ENCODE results near the gene GJA4.
"Not testable (repeated sequence)": the region's sequence is repeated elsewhere in the genome, so short reads cannot be mapped to it uniquely, and the experiment has no call there.

Gene GJA4

GRCh38 chr1:34770891-34771504 lies 21.8 kb upstream of the GJA4 start:
- no peak for DNase-seq

DNA sequence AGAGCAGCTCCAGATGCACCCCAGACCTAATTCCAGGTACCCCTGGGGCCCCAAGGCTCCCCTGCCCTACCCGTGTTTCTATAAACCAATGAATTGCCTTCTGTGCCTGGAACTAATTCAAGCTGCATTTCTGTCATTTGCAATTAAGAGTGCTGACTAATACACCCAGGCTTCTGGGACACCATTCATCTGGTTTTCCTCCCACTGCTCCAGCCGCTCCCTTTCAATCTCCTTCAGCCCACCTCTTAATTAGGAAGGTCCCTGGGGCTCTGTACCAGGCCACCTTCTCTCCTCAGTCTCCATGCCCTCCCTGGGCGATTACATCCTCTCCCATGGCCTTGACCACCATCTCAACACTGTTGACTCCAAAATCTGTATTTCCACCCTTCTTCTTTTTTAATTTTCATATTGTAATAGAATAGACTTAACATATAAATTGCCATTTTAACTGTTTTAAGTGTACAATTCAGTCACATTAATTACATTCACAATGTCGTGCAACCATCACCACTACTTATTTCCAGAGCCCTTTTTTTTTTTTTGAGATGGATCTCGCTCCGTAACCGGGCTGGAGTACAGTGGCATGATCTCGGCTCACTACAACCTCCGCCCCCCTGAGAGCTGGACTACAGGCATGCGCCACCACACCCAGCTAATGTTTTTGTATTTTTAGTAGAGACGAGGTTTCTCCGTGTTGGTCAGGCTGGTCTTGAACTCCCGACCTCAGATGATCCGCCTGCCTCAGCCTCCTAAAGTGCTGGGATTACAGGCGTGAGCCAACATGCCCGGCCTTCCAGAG lies 21.0 kb upstream of the GJA4 start:
- no peak for DNase-seq

GRCh38 chr1:34773114-34773513 lies 19.7 kb upstream of the GJA4 start:
- DNase-seq = not testable (repeated sequence)

DNA sequence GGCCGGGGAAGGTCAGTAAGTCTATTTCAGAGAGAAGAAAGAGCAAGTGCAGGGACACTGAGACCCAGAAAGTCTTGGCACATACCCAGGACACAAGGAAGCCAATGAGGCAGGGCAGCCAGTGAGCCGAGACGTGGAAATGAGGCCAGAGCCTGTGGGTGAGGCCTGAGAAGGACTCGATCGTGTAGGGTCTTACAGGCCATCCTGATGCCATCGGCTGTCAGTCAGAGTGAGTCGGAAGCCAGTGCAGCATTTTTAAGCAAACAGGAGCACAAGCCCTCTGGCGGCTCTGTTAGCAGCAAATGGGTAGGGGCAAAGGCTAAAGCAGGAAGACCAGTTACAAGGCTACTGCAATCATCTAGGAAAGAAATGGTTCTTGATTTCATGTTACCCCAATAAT lies 17.8 kb upstream of the GJA4 start:
- DNase-seq = no peak

DNA sequence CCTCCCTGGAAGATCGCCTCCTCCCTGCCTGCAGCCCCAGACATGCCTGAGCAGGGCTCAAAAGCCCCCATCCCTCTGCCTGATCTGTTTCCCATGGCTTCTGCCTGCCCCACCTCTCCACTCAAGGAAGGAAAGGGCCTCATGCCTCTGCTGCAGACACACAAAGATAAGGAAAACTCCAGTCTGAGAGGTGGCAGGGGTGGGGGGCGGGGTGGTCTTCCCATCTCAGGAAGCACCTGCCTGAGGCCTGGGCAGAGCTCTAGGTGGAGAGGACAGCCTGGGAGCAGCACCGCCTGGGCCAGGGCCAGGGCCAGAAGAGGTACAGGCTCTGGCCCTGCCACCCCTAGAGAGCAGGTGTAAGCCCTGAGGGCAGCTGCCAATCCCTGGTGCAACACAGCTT lies 15.9 kb upstream of the GJA4 start:
- DNase-seq = no peak

GRCh38 chr1:34777519-34778321 lies 15.1 kb upstream of the GJA4 start:
- no peak for DNase-seq

GRCh38 chr1:34778381-34778780 lies 14.4 kb upstream of the GJA4 start:
- DNase-seq = no peak

- DNase-seq = no peak
These were observed 13.8 kb upstream of the GJA4 start for GRCh38 chr1:34779005-34779404.

DNA sequence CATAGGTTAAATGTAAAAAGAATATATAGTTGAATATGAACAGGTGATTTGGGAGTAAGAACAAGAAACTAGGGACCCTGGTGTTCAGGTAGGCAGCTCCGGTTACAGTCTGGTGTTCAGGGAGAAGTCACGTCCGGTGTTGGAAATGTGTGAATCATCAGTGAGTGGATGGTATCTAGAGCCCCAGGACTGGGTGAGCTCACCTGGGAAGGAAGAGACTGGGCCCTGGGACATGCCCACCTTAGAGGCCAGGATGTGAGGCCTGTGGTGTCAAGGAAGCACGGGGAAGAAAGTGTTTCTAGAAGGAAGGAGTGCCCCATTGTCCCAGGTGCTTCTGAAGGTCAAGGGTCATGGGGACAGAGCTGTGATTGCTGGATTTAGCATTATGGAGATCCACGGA lies 13.3 kb upstream of the GJA4 start:
- no peak for DNase-seq

GRCh38 chr1:34779962-34780361 lies 12.8 kb upstream of the GJA4 start:
- DNase-seq = no peak

DNA sequence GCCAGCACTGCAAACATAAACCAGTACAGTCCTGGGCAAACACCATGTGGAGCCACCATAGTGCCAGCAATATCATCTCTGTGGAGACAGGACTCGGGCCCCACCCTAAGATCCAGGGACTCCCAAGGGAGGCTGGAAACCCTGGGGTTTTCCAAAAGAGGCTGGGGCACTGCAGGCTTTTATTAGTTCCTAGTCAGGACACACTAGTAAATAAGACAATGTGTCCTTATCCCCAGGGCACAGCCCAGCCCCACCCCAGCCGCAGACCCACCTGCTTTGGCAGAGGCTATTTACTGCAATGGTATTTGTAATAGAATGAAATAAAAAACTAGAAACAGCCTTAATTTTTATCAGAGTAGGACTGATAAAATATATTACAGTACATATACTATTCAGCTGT lies 12.3 kb upstream of the GJA4 start:
- no peak for DNase-seq

GRCh38 chr1:34781071-34781843 lies 11.5 kb upstream of the GJA4 start, which contains the start of gene GJB3:
TSS of gene GJB3 (plus strand) at chr1:34781214. CDS start at chr1:34784763, 3,549 bp downstream.
- no peak for DNase-seq

GRCh38 chr1:34781844-34782391 lies 10.9 kb upstream of the GJA4 start:
- DNase-seq = no peak

DNA sequence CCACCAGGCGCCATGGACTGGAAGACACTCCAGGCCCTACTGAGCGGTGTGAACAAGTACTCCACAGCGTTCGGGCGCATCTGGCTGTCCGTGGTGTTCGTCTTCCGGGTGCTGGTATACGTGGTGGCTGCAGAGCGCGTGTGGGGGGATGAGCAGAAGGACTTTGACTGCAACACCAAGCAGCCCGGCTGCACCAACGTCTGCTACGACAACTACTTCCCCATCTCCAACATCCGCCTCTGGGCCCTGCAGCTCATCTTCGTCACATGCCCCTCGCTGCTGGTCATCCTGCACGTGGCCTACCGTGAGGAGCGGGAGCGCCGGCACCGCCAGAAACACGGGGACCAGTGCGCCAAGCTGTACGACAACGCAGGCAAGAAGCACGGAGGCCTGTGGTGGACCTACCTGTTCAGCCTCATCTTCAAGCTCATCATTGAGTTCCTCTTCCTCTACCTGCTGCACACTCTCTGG lies 8.0 kb upstream of the GJA4 start:
- DNase-seq = no peak

- DNase-seq = no peak
These were observed 7.4 kb upstream of the GJA4 start for GRCh38 chr1:34785231-34785874.

DNA sequence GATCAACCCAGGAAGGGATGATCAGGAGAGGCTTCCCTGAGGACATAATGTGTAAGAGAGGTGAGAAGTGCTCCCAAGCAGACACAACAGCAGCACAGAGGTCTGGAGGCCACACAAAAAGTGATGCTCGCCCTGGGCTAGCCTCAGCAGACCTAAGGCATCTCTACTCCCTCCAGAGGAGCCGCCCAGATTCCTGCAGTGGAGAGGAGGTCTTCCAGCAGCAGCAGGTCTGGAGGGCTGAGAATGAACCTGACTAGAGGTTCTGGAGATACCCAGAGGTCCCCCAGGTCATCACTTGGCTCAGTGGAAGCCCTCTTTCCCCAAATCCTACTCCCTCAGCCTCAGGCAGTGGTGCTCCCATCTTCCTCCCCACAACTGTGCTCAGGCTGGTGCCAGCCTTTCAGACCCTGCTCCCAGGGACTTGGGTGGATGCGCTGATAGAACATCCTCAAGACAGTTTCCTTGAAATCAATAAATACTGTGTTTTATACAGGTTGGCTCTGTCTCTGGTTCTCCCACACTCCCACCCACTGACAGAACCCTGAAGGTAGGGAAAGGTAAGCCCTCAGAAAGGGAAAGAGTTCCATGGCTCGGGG lies 6.8 kb upstream of the GJA4 start:
- no peak for DNase-seq

DNA sequence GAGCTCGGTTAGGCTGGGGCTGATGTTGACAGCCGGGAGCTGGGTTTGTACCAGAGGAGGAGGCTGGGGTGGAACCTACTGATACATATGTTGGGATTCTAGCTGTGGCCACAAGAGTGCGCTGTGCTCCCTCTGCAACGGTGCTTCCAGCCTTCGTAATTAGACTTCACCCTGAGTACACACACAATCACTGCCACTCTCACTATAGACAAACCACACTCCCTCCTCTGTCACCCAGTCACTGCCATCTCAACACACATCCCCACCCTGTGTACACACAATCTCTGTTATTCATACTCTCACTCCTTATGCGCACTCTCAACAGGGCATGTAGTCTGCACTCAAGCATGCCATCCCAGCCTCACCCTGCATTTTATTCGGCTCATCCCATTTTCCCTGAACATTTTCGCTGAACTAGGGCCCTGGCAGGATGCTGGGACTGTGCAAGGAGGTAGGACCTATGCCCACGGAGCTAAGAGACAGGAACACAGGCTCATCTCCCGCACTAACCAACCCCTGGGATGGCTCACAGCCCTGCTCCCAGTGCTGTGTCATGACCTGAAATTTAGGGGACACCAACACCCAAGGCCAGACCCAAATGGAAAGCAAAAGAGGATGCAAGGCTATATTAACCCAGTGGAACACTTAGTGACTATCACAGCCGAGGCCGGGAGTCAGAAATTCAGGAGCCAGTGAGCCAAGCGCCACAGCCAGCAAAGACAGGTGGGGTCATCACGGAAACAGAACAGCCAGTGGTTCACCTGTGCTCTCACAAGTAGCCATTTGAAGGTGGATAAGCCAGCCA lies 6.1 kb upstream of the GJA4 start:
- peak in 1 of 2 experiments; percentile 2 for DNase-seq

GRCh38 chr1:34787461-34788420 lies 5.1 kb upstream of the GJA4 start:
- no peak for DNase-seq

GRCh38 chr1:34790985-34791384 lies 1.8 kb upstream of the GJA4 start:
- DNase-seq = no peak
